K562 (cell line): ENCODE results near the gene DMGDH. TPM values are rescaled to one million over a fixed set of nuclear protein-coding genes. Genes with fewer than 3 reads are reported as not detected.

Experiments
- ATAC-seq: fragments of 200-7000 bp; cut with Tn5 transposase; 3 replicates; pipeline ENCODE4 v1.9.1; 2020; ENCODE audit warnings: moderate library complexity
- BruUV-seq: library from RNA; stranded (reverse); fragments of 400-500 nt; replicated peaks from 2 replicates; lab custom pipeline; 2021; lab: Mats Ljungman, UMichigan
- CTCF ChIA-PET: fragments of 300-600 bp; formaldehyde crosslinking; extraction: SDS; loops from one replicate; lab custom pipeline; 2021; ENCODE audit warnings: low intra/inter-chr PET ratio; lab: Yijun Ruan, JAX
- POLR2A ChIA-PET: fragments of 300-600, 350-650 bp; sonication (Branson Sonifier 250); formaldehyde crosslinking; extraction: SDS; loops from one replicate; lab custom pipeline; 2021; ENCODE audit warnings: antibody characterized with exemption, inconsistent platforms; lab: Yijun Ruan, JAX
- DNase-seq, 4 experiments: peaks; one replicate each; pipeline versions ENCODE4 v3.0.0 to v3.0.0-alpha.2; 2011 to 2018; ENCODE audit warnings: low spot score in 3 of 4, mixed read lengths in 3 of 4; ENCODE audit errors: extremely low read depth in 1 of 4
- FAIRE-seq: peaks from 2 replicates; lab custom pipeline; 2011; peaks lifted over from hg19 to GRCh38; lab: Jason Lieb, UNC
- H2AFZ ChIP-seq: 2 replicates; pipeline ENCODE4 v1.6.0; 2011; ENCODE audit warnings: low read depth, low read length, control low read depth, inconsistent platforms
- H3K27ac ChIP-seq: fragments of 200-600 bp; 3 replicates; pipeline ENCODE4 v1.8.0; 2011; ENCODE audit warnings: low read depth, mild to moderate bottlenecking, control low read depth, inconsistent platforms, low read length, moderate library complexity, mixed read lengths; ENCODE audit errors: extremely low read depth
- H3K27me3 ChIP-seq, 2 experiments: fragments of 300-600 bp in 1 of 2; 2 replicates in 1 of 2; 3 replicates in 1 of 2; pipeline versions ENCODE4 v1.6.0 to v1.8.0; 2011; ENCODE audit warnings: inconsistent platforms in 2 of 2, low read length in 2 of 2, mild to moderate bottlenecking in 1 of 2, mixed read lengths in 1 of 2, moderate library complexity in 1 of 2; ENCODE audit not compliant: control insufficient read depth in 2 of 2, insufficient read depth in 2 of 2
- H3K36me3 ChIP-seq: fragments of 300-600 bp; 3 replicates; pipeline ENCODE4 v1.8.0; 2011; ENCODE audit warnings: mild to moderate bottlenecking, low read length, inconsistent platforms; ENCODE audit not compliant: control insufficient read depth, insufficient read depth
- H3K4me1 ChIP-seq, 2 experiments: fragments of 200-600 bp in 1 of 2; replicated peaks in 1 of 2; 2 replicates in 1 of 2; 3 replicates in 1 of 2; pipeline versions ENCODE4 v1.5.1 to v1.8.0; 2011; ENCODE audit warnings: inconsistent platforms in 2 of 2, low read length in 2 of 2, mild to moderate bottlenecking in 1 of 2, mixed read lengths in 1 of 2, moderate library complexity in 1 of 2; ENCODE audit not compliant: control insufficient read depth in 2 of 2, insufficient read depth in 2 of 2
- H3K4me2 ChIP-seq: 2 replicates; pipeline ENCODE4 v1.6.1; 2011; ENCODE audit warnings: low read length, control low read depth, inconsistent platforms, mixed read lengths; ENCODE audit not compliant: insufficient read depth
- H3K4me3 ChIP-seq: fragments of 200-600 bp; sonication (generic), shearing (Covaris generic); 2 replicates; pipeline ENCODE4 v1.5.1; 2016; ENCODE audit warnings: control low read depth, inconsistent platforms
- H3K79me2 ChIP-seq: fragments of 200-600 bp; 3 replicates; pipeline ENCODE4 v1.8.0; 2011; ENCODE audit warnings: low read length, inconsistent platforms; ENCODE audit not compliant: control insufficient read depth, insufficient read depth
- H3K9ac ChIP-seq, 2 experiments: 2 replicates each; pipeline versions ENCODE4 v1.6.0 to v1.6.1; 2011; ENCODE audit warnings: low read depth in 2 of 2, low read length in 2 of 2, control low read depth in 1 of 2, inconsistent platforms in 1 of 2, mild to moderate bottlenecking in 1 of 2, mixed read lengths in 1 of 2; ENCODE audit not compliant: insufficient read depth in 1 of 2
- H3K9me1 ChIP-seq: one replicate; pipeline ENCODE4 v1.6.0; 2011; ENCODE audit warnings: inconsistent platforms, mild to moderate bottlenecking, low read length, moderate library complexity; ENCODE audit not compliant: control insufficient read depth, insufficient read depth
- H3K9me3 ChIP-seq: replicated peaks from 2 replicates; pipeline ENCODE4 v1.5.1; 2011; ENCODE audit warnings: low read depth, low read length, inconsistent platforms; ENCODE audit not compliant: control insufficient read depth, insufficient read depth
- H4K20me1 ChIP-seq: replicated peaks from 2 replicates; pipeline ENCODE4 v1.6.1; 2011; ENCODE audit warnings: low read length, inconsistent platforms, mixed read lengths; ENCODE audit not compliant: control insufficient read depth, insufficient read depth
- BCL6 ChIP-seq: fragments of 250-450 bp; sonication (Bioruptor Pico); IDR thresholded peaks from 2 replicates; pipeline ENCODE4 v1.4.0; 2020
- CBX3 ChIP-seq, 2 experiments: IDR thresholded peaks; 1 replicate in 1 of 2; 2 replicates in 1 of 2; pipeline ENCODE4 v1.6.1; 2012; ENCODE audit warnings: inconsistent platforms in 2 of 2, low read length in 2 of 2, borderline replicate concordance in 1 of 2, control low read depth in 1 of 2
- CTCF ChIP-seq, 3 experiments: IDR thresholded peaks in 2 of 3; conservative IDR thresholded peaks in 1 of 3; 2 replicates each; pipeline ENCODE4 v1.5.1; 2011 to 2012; ENCODE audit warnings: low read length in 3 of 3, mild to moderate bottlenecking in 3 of 3, control low read depth in 2 of 3, improper control_type of control experiment in 1 of 3, inconsistent platforms in 1 of 3, low read depth in 1 of 3, mixed read lengths in 1 of 3, moderate library complexity in 1 of 3; ENCODE audit not compliant: insufficient read depth in 2 of 3
- GABPB1 ChIP-seq: sonication (generic); formaldehyde crosslinking; IDR thresholded peaks from 2 replicates; pipeline ENCODE4 v1.8.0; 2022; ENCODE audit warnings: mild to moderate bottlenecking, missing genetic modification reagents
- HDAC2 ChIP-seq: fragments of 450-650 bp; IDR thresholded peaks from 2 replicates; pipeline ENCODE4 v1.6.1; 2016; ENCODE audit warnings: mild to moderate bottlenecking
- JUNB ChIP-seq: fragments of 450-650 bp; formaldehyde crosslinking; conservative IDR thresholded peaks from 2 replicates; pipeline ENCODE4 v1.4.0; 2020; ENCODE audit warnings: mild to moderate bottlenecking
- NELFE ChIP-seq: IDR thresholded peaks from 2 replicates; pipeline ENCODE4 v1.6.1; 2011; ENCODE audit warnings: mild to moderate bottlenecking; ENCODE audit not compliant: insufficient read depth, insufficient read length
- POLR3A ChIP-seq: IDR thresholded peaks from 2 replicates; pipeline ENCODE4 v1.6.1; 2011; ENCODE audit warnings: borderline replicate concordance, mild to moderate bottlenecking, moderate library complexity; ENCODE audit not compliant: insufficient read length, insufficient read depth; ENCODE audit errors: extremely low read depth
- TAF9B ChIP-seq: fragments of 450-650 bp; IDR thresholded peaks from 2 replicates; pipeline ENCODE4 v1.6.1; 2018; ENCODE audit warnings: mild to moderate bottlenecking; ENCODE audit not compliant: partially characterized antibody
- XRCC5 ChIP-seq: fragments of 200-400 bp; formaldehyde crosslinking; IDR thresholded peaks from 2 replicates; pipeline ENCODE4 v1.6.1; 2017; ENCODE audit warnings: low read depth, mild to moderate bottlenecking, low read length
- ZFP30 ChIP-seq: fragments of 250-450 bp; sonication (Bioruptor Pico); IDR thresholded peaks from 2 replicates; pipeline ENCODE4 v1.8.0; 2022; ENCODE audit warnings: moderate library complexity, mild to moderate bottlenecking, inconsistent platforms, borderline replicate concordance
- ZNF121 ChIP-seq: sonication (generic); formaldehyde crosslinking; conservative IDR thresholded peaks from 2 replicates; pipeline ENCODE4 v1.8.0; 2022; ENCODE audit warnings: missing genetic modification reagents
- ZNF253 ChIP-seq: fragments of 250-450 bp; sonication (Bioruptor Pico); conservative IDR thresholded peaks from 2 replicates; pipeline ENCODE4 v1.6.1; 2021; ENCODE audit warnings: mild to moderate bottlenecking
- ZNF740 ChIP-seq, 3 experiments: fragments of 200-800 bp in 1 of 3; sonication (Bioruptor generic) in 1 of 3; sonication (generic) in 1 of 3; formaldehyde crosslinking in 1 of 3; IDR thresholded peaks; 2 replicates each; pipeline versions ENCODE4 v1.6.1 to v1.8.0; 2016 to 2022; ENCODE audit warnings: mild to moderate bottlenecking in 2 of 3, missing compliant biosample characterization in 2 of 3, missing genetic modification characterization in 2 of 3, missing genetic modification reagents in 1 of 3
- WGBS: fragments of 100-300 bp; shearing (Covaris generic); methylation state at CpG from one replicate; pipeline ENCODE4 v1.1.6; 2016; ENCODE audit warnings: low coverage, mixed read lengths; ENCODE audit not compliant: insufficient coverage; ENCODE audit errors: missing lambda C conversion rate; 5-methylcytosine and 5-hydroxymethylcytosine counted together
- in situ Hi-C: fragments of 300-500 bp; cut with MboI; formaldehyde crosslinking; loops from 4 replicates; pipeline ENCODE4 v1.15.0; 2018; ENCODE audit warnings: inconsistent platforms, mixed read lengths
- intact Hi-C: fragments of 100-400 bp; cut with micrococcal nuclease; formaldehyde crosslinking; loops from 2 replicates; pipeline ENCODE4 v1.14.2; 2022
- polyA plus RNA-seq, 8 experiments: library from polyadenylated mRNA; depleted of rRNA in 4 of 8; stranded (reverse) in 5 of 8; unstranded in 3 of 8; fragments of >200 nt; fragmentation: Nextera tagmentation in 2 of 8; fragmentation: Illumina TruSeq in 1 of 8; extraction: Ambion mirVana in 2 of 8; extraction: Trizol in 1 of 8; gene quantifications; 2 replicates each; pipeline versions ENCODE4 v1.2.1 to v1.2.3, GENCODE V29; 2011 to 2014; ENCODE audit warnings: inconsistent platforms in 1 of 8, missing spikeins in 1 of 8
- total RNA-seq, 7 experiments: library from RNA; depleted of rRNA in 6 of 7; stranded (reverse); fragments of >200 nt in 6 of 7; fragmentation: Illumina TruSeq in 2 of 7; extraction: Trizol in 2 of 7; gene quantifications; 2 replicates each; pipeline versions ENCODE4 v1.2.1 to v1.2.3, GENCODE V29; 2011 to 2021; ENCODE audit warnings: low replicate concordance in 1 of 7
- TF ChIP-seq, protein P1 (sequence below), 2 experiments: fragments of 250-450 bp in 1 of 2; fragments of 450-650 bp in 1 of 2; sonication (Bioruptor Pico) in 1 of 2; IDR thresholded peaks; 2 replicates each; pipeline versions ENCODE4 v1.6.1 to v1.8.0; 2016 to 2021; ENCODE audit warnings: mild to moderate bottlenecking in 2 of 2, moderate library complexity in 2 of 2, missing compliant biosample characterization in 1 of 2, missing genetic modification characterization in 1 of 2

The DMGDH gene
- total and polyA plus RNA-seq, 9 of the 15 experiments (the other 6 are each of a cell fraction or from before 2014, with no cell fraction given) = 0.13 to 0.58 TPM; not detected in 7

DNA sequence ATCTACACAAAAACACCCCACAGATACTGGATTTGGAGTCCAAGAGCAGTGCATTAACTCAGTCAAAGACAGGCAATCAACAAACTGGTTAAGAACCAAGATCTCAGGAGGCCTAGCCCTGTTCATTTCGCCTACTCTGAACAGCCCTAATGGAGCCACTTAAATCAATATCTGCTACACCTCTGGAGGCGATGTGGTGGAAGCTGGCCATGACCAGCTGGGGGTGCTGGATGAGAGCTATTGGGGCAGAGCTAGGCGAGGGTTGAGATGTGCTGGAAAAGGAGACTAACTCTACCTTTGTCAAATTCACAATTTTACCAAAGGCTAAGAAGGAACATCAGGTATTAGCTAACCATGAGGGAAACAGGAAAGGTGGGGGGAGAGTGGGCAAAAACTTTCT, 61.1 kb downstream of the DMGDH start (continued):
- TF ChIP-seq CTCF (IDR thresholded peaks at IDR 0.05 in 2 of 3, conservative IDR thresholded peaks at IDR 0.05 in 1 of 3; ENCODE audit: insufficient read depth in 2 of 3, low read depth in 1 of 3, low read length in 3 of 3) = peak in 1 of 3 experiments; percentile 21; a peak in 2 of 6 replicates
- TF ChIP-seq, all 486 proteins: peak for 2

- ChIA-PET CTCF (no interaction called here), POLR2A (interaction anchor here (0.6 kb wide), 1 partner anchor 118 kb away, joined by 3 read pairs; no protein-coding TSS in a partner anchor)
- 19% methylated on average over 3 of the region's 3 CpGs for WGBS
- BruUV-seq = no TSS peak
- Histone ChIP-seq H3K4me2 (no peak overlapping the region), H3K9ac (no peak overlapping the region), H2AFZ (no peak overlapping the region), H3K9me3 (no peaks in the 10 kb centered on the region), H3K36me3 (no peaks in the 10 kb centered on the region), H4K20me1 (no peaks in the 10 kb centered on the region), H3K79me2 (no peaks in the 10 kb centered on the region), H3K27ac (no peak overlapping the region), H3K27me3 (peaks cover 7 to 8% of the 10 kb centered on the region in 2 experiments; a peak in 3 of 5 replicates), H3K4me3 (no peak overlapping the region), H3K9me1 (no peaks in the 10 kb centered on the region), H3K4me1 (no peaks in the 10 kb centered on the region)
- TF ChIP-seq CBX3 (IDR thresholded peaks at IDR 0.05; ENCODE audit: borderline replicate concordance in 1 of 2, low read length in 2 of 2) = no peak
- TF ChIP-seq, protein P1, sequence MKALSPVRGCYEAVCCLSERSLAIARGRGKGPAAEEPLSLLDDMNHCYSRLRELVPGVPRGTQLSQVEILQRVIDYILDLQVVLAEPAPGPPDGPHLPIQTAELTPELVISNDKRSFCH (CRISPR knock-in tag; IDR thresholded peaks at IDR 0.05) = no peak
- TF ChIP-seq, protein P1 (tag; IDR thresholded peaks at IDR 0.05) = no peak
- TF ChIP-seq NELFE = no peak
- TF ChIP-seq BCL6 (CRISPR knock-in tag) = no peak
- TF ChIP-seq ZFP30 = no peak
- TF ChIP-seq JUNB (CRISPR knock-in tag) = no peak
- TF ChIP-seq POLR3A = no peak
- TF ChIP-seq ZNF740 (CRISPR knock-in tag; IDR thresholded peaks at IDR 0.05) = no peak
- TF ChIP-seq ZNF740 (tag; IDR thresholded peaks at IDR 0.05) = no peak
- no peak for TF ChIP-seq HDAC2
- no peak for TF ChIP-seq TAF9B
- TF ChIP-seq ZNF253 (CRISPR knock-in tag) = no peak
- no peak for TF ChIP-seq GABPB1 (CRISPR knock-in tag)
- no peak for TF ChIP-seq ZNF121 (CRISPR knock-in tag)
- no peak for TF ChIP-seq XRCC5
- FAIRE-seq (no peak), DNase-seq (no peak), ATAC-seq (no peak)
- intact Hi-C loops (no loop called here), in situ Hi-C loops (loop anchor here (25.0 kb wide), 1 partner anchor 1304 kb away; the partner anchor contains the start of gene SPZ1)
These were observed 61.6 kb downstream of the DMGDH start for GRCh38 chr5:79007872-79008271.
